ENCODE results near the gene RPS2.

GRCh38 chr16:1936945-1937479 lies 27.6 kb downstream of the RPS2 start:
- TF ChIP-seq POLR2A (IDR thresholded peaks at IDR 0.05) (no peak), CTCF (IDR thresholded peaks at IDR 0.05) (no peak)

Measured in uterus (tissue), 2 donors.